Measurements from ENCODE around the gene IQCM. TPM values are rescaled to one million over a fixed set of nuclear protein-coding genes. Genes with fewer than 3 reads are reported as not detected.

Gene IQCM
- total and polyA plus RNA-seq, 10 of the 15 experiments (the other 5 are each of a cell fraction or from before 2014, with no cell fraction given): not detected

GRCh38 chr4:149795256-149795655, 20.4 kb downstream of the IQCM start (continued):
- TF ChIP-seq RB1 (IDR thresholded peaks at IDR 0.05; ENCODE audit: borderline replicate concordance) (no peak), SIX5 (IDR thresholded peaks at IDR 0.05; ENCODE audit: low read depth, low read length, severe bottlenecking) (no peak), CBX5 (IDR thresholded peaks at IDR 0.05; ENCODE audit: low read depth) (no peak), MEF2A (IDR thresholded peaks at IDR 0.05; ENCODE audit: insufficient read depth, low read depth, low read length) (no peak), MYB (IDR thresholded peaks at IDR 0.05; ENCODE audit: borderline replicate concordance, low read depth, low read length) (no peak), MTA2 (IDR thresholded peaks at IDR 0.05; ENCODE audit: low read depth) (no peak), CTCF (IDR thresholded peaks at IDR 0.05 in 2 of 3, conservative IDR thresholded peaks at IDR 0.05 in 1 of 3; ENCODE audit: control insufficient read depth in 2 of 3, extremely low read depth in 1 of 3, insufficient read depth in 1 of 3, low read depth in 3 of 3, low read length in 3 of 3) (no peak), SMARCA5 (IDR thresholded peaks at IDR 0.05) (no peak)

- DNase-seq (ENCODE audit: low read depth, low spot score) (no peak), FAIRE-seq (no peak), ATAC-seq (no peak)
- H3K4me2 ChIP-seq (ENCODE audit: control insufficient read depth, insufficient read depth): no peak overlapping the region
- no peaks in the 10 kb centered on the region for H3K36me3 ChIP-seq (ENCODE audit: control insufficient read depth in 2 of 2, insufficient read depth in 2 of 2, low read length in 1 of 2)
- ChIA-PET SMC1A (ENCODE audit: uncharacterized antibody, unreplicated experiment) (interaction anchor here (0.7 to 0.9 kb wide), 2 partner anchors 128 to 209 kb away, joined by 3 read pairs; no protein-coding TSS in a partner anchor), RAD21 (ENCODE audit: unreplicated experiment) (no interaction called here), CTCF (interaction anchor here (0.7 kb wide), 1 partner anchor 11 kb away, joined by 4 read pairs; no protein-coding TSS in a partner anchor), POLR2A (no interaction called here)
- H3K4me1 ChIP-seq (ENCODE audit: control insufficient read depth, insufficient read depth, low read length): no peaks in the 10 kb centered on the region
- no peak overlapping the region for H3K9ac ChIP-seq (ENCODE audit: control insufficient read depth, insufficient read depth, low read length)
- no peak overlapping the region for H2AFZ ChIP-seq (ENCODE audit: control insufficient read depth, low read depth, low read length)
- no peaks in the 10 kb centered on the region for H3K9me3 ChIP-seq (replicated peaks; ENCODE audit: control insufficient read depth, insufficient read depth, low read length)
- TF ChIP-seq PRDM15 (CRISPR knock-in tag; IDR thresholded peaks at IDR 0.05) (no peak), SUPT20H (IDR thresholded peaks at IDR 0.05; ENCODE audit: borderline replicate concordance, control insufficient read depth, low read depth, low read length) (no peak)
- no peak overlapping the region for H3K4me3 ChIP-seq
- in situ Hi-C loops (cut with MboI) (no loop called here), intact Hi-C loops (cut with micrococcal nuclease; ENCODE audit: unreplicated experiment) (no loop called here)
- no TSS peak for BruUV-seq (replicated peaks)
- H3K27me3 ChIP-seq (replicated peaks in 1 of 2; ENCODE audit: control insufficient read depth in 2 of 2, insufficient read depth in 2 of 2, low read length in 1 of 2): no peaks in the 10 kb centered on the region
- no peaks in the 10 kb centered on the region for H3K79me2 ChIP-seq (ENCODE audit: control insufficient read depth, insufficient read depth, low read length)
- 0% methylated on average over 1 of the region's 1 CpG for WGBS (ENCODE audit: insufficient coverage, insufficient replicate concordance, low lambda C conversion rate, missing lambda C conversion rate)
- H3K27ac ChIP-seq (ENCODE audit: control insufficient read depth, insufficient read depth): no peak overlapping the region
- no peaks in the 10 kb centered on the region for H4K20me1 ChIP-seq (ENCODE audit: control insufficient read depth, insufficient read depth)
Observed at GRCh38 chr4:149794352-149794751, 21.3 kb downstream of the IQCM start.
